Right renal cortex interstitium (tissue), 3 donors: ENCODE results near the gene PRKAG2. TPM values are rescaled to one million over a fixed set of nuclear protein-coding genes. Genes with fewer than 3 reads are reported as not detected.
"Not testable (repeated sequence)": the region's sequence is repeated elsewhere in the genome, so short reads cannot be mapped to it uniquely, and the experiment has no call there.

Experiments
- DNase-seq, 3 donors: peaks; one replicate each; pipeline ENCODE4 v3.0.0-alpha.2; 2013; ENCODE audit warnings: low read depth in 3 of 3, low spot score in 2 of 3
- polyA plus RNA-seq, 3 donors: library from polyadenylated mRNA; unstranded; fragments of 120-200 nt; gene quantifications; one replicate each; pipeline ENCODE4 v1.2.1, GENCODE V29; 2013; ENCODE audit not compliant: insufficient read length in 3 of 3

The PRKAG2 gene
- polyA plus RNA-seq, 3 donors, result 29.7 to 30.4 (median 30.0) TPM

DNA sequence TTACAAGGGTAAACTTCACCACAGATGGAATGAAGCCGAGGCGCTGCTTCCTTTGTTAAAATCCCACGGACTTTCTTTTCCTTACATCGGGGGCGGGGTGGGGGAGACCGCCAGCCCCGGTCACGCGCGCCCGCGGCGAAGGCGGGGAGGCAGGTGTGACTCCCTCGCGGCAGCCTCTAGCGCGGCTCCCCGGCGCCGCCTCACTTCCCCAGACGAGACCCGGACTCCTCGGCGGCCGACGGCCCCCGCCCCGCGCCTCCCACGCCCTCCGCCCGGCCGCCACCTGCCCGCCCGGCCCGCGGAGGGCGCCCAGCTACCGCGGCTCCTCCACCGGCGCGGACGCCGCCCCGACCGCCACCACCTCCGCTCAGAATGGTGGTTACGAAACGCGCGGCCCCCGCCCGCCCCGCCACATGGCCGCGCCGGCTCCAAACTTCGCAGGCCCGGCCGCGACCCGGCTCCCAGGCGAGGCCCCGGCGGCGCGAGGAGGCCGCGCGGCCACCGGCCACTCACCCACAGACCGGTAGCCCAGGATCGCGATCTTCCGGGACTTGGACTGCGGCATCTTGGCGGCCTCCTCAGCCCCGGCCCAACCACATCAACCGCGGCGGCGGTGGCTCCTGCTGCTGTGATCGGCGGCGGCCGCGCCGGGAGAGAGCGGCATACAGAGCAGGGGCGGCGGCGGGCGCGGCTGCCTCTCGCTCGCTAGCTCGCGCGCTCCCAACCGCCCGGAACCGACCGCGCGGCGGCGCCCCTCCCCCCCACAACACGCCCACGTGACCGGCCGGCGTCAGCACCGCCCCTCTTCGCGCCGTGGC is 357.8 kb downstream of the PRKAG2 start:
- not testable (repeated sequence) for DNase-seq

GRCh38 chr7:151518105-151518946 is 358.6 kb downstream of the PRKAG2 start:
- no peak for DNase-seq

GRCh38 chr7:151517601-151518104 is 359.3 kb downstream of the PRKAG2 start:
- DNase-seq, result no peak

DNA sequence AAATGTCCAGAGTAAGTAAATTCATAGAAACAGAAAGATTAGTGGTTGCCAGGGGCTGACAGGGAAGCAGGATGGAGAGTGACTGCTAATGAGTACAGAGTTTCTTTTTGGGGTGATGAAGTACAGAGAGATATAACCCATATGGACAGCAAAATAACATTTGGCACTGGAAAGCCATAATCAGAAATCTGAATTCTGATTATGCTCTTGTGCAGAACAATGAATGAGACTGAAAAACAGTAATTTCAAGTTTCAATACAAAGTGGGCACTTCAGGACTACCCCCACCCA is 361.7 kb downstream of the PRKAG2 start:
- no peak for DNase-seq

- no peak for DNase-seq
Observed at GRCh38 chr7:151514461-151515275, 362.2 kb downstream of the PRKAG2 start.

DNA sequence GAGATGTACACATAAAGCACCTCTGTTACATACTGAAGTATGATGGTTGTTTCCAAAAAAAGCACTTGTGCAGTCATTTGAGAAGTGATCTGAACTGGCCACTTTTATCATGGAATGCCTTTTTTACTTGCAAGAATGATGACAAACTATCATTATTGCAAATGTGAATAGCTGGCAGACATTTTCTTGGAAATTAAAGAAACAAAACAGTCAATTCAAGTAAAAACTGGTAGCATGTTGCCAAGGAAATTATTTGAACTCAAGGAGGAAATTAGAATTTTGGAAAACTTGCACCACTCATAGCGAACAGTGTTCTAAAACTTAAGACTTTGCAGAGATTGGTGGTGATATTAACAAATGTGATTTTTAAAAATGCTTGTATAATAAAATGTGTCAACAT is 363.8 kb downstream of the PRKAG2 start:
- no peak for DNase-seq

GRCh38 chr7:151512353-151512752 is 364.6 kb downstream of the PRKAG2 start:
- DNase-seq, result no peak

GRCh38 chr7:151511946-151512345 is 365.0 kb downstream of the PRKAG2 start:
- DNase-seq, result no peak

- DNase-seq, result no peak
Observed at GRCh38 chr7:151511270-151511669, 365.6 kb downstream of the PRKAG2 start.

- no peak for DNase-seq
Observed at GRCh38 chr7:151509670-151510333, 367.1 kb downstream of the PRKAG2 start.

GRCh38 chr7:151508991-151509390 is 367.9 kb downstream of the PRKAG2 start:
- no peak for DNase-seq

DNA sequence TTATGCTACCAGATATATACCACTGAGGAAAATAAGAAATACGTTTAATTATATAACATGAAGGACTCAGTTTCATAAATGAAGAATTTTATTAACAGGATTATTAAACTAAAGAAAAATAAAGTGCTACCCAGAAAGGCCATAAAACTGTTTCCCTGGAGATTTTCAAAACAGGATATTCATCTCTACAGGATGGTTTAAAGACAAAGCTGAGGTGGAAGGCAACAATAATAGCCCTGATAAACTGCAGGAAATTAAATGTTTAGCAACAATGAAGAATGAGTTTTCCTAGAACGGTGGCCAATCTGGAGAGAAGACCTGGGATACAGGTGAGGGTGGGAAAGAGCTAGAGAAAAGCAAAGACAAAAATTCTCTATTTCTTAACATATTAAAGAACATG is 369.1 kb downstream of the PRKAG2 start:
- DNase-seq, result no peak

DNA sequence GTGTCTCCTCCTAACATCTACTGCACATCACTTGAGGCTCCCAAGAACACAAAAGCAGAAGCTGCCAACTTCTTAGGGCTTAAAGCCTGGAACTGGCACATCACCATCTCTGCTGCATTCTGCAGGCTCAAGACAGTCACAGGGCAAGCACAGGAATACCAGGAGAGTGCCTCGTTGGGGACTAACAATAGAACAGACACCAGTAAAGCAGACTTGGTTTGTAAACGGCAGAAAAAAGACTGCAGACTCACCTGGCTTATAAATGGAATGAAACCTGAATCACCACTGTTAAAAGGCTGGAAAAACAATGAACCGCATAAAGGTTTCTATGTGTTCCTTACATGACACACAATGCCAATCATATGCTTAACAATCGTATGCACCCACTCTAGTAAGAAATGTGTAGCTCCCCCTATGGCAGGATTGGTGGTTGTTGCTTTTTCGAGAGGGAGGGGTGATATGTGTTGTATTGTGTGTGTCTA is 370.0 kb downstream of the PRKAG2 start:
- no peak for DNase-seq

Other genes starting within 250 kb of the PRKAG2 start
- not detected for gene GALNTL5, start 79.3 kb upstream of the PRKAG2 start, polyA plus RNA-seq
- 100 to 1,000 TPM; 116 to 122 (median 119) TPM for gene GALNT11, start 148.6 kb upstream of the PRKAG2 start, polyA plus RNA-seq